K562 (cell line): ENCODE results near the gene BMI1. TPM values are rescaled to one million over a fixed set of nuclear protein-coding genes. Genes with fewer than 3 reads are reported as not detected.

Experiments
- ARID1B ChIP-seq: fragments of 450-650 bp; IDR thresholded peaks from 2 replicates; pipeline ENCODE4 v1.6.1; 2016; ENCODE audit warnings: antibody characterized with exemption, mild to moderate bottlenecking, inconsistent platforms
- ATF1 ChIP-seq, 2 experiments: fragments of 450-650 bp in 1 of 2; IDR thresholded peaks; 2 replicates each; pipeline ENCODE4 v1.6.1; 2016; ENCODE audit warnings: missing compliant biosample characterization in 1 of 2, missing genetic modification characterization in 1 of 2
- ATF3 ChIP-seq, 2 experiments: fragments of 450-650 bp in 1 of 2; sonication (generic) in 1 of 2; formaldehyde crosslinking in 1 of 2; IDR thresholded peaks in 1 of 2; conservative IDR thresholded peaks in 1 of 2; 2 replicates each; pipeline versions ENCODE4 v1.6.1 to v1.8.1; 2016 to 2023; ENCODE audit warnings: mild to moderate bottlenecking in 2 of 2, moderate library complexity in 2 of 2, inconsistent platforms in 1 of 2, missing genetic modification reagents in 1 of 2
- BCOR ChIP-seq: fragments of 450-650 bp; IDR thresholded peaks from 2 replicates; pipeline ENCODE4 v1.6.1; 2016
- CC2D1A ChIP-seq: fragments of 450-650 bp; IDR thresholded peaks from 2 replicates; pipeline ENCODE4 v1.6.1; 2017; ENCODE audit warnings: mild to moderate bottlenecking
- CREB1 ChIP-seq, 2 experiments: sonication (generic) in 1 of 2; formaldehyde crosslinking in 1 of 2; IDR thresholded peaks; 2 replicates each; pipeline versions ENCODE4 v1.6.1 to v1.8.0; 2012 to 2022; ENCODE audit warnings: inconsistent platforms in 1 of 2, mild to moderate bottlenecking in 1 of 2, missing genetic modification reagents in 1 of 2, moderate library complexity in 1 of 2
- DACH1 ChIP-seq: fragments of 450-650 bp; IDR thresholded peaks from 2 replicates; pipeline ENCODE4 v1.6.1; 2018; ENCODE audit not compliant: partially characterized antibody
- DPF2 ChIP-seq: fragments of 450-650 bp; IDR thresholded peaks from 2 replicates; pipeline ENCODE4 v1.6.1; 2016
- FOS ChIP-seq: IDR thresholded peaks from 3 replicates; pipeline ENCODE4 v1.6.1; 2011; ENCODE audit not compliant: insufficient read length; ENCODE audit errors: extremely low read depth
- GABPA ChIP-seq: fragments of 200-800 bp; sonication (Bioruptor generic); conservative IDR thresholded peaks from 2 replicates; pipeline ENCODE4 v1.6.1; 2016; ENCODE audit warnings: low read depth, missing genetic modification characterization, missing compliant biosample characterization
- HDAC2 ChIP-seq: fragments of 450-650 bp; IDR thresholded peaks from 2 replicates; pipeline ENCODE4 v1.6.1; 2016; ENCODE audit warnings: mild to moderate bottlenecking
- HDAC3 ChIP-seq: fragments of 450-650 bp; IDR thresholded peaks from 2 replicates; pipeline ENCODE4 v1.6.1; 2018; ENCODE audit warnings: borderline replicate concordance, mild to moderate bottlenecking, moderate library complexity; ENCODE audit not compliant: partially characterized antibody
- HDGF ChIP-seq: fragments of 450-650 bp; IDR thresholded peaks from 2 replicates; pipeline ENCODE4 v1.6.1; 2016
- IRF9 ChIP-seq: fragments of 450-650 bp; IDR thresholded peaks from 2 replicates; pipeline ENCODE4 v1.6.1; 2016; ENCODE audit warnings: missing biosample characterization, missing genetic modification characterization
- JUN ChIP-seq, 2 experiments: sonication (generic) in 1 of 2; formaldehyde crosslinking in 1 of 2; IDR thresholded peaks; 2 replicates each; pipeline versions ENCODE4 v1.6.1 to v1.8.0; 2012 to 2022; ENCODE audit warnings: borderline replicate concordance in 2 of 2, mild to moderate bottlenecking in 2 of 2, improper control_type of control experiment in 1 of 2, low read depth in 1 of 2, low read length in 1 of 2, missing genetic modification reagents in 1 of 2
- JUND ChIP-seq, 2 experiments: IDR thresholded peaks; 2 replicates in 1 of 2; 3 replicates in 1 of 2; pipeline ENCODE4 v1.6.1; 2011; ENCODE audit warnings: borderline replicate concordance in 2 of 2, low read depth in 2 of 2, low read length in 2 of 2, improper control_type of control experiment in 1 of 2, missing biosample characterization in 1 of 2, missing genetic modification characterization in 1 of 2, missing genetic modification reagents in 1 of 2
- MEIS2 ChIP-seq: fragments of 450-650 bp; IDR thresholded peaks from 2 replicates; pipeline ENCODE4 v1.6.1; 2014; ENCODE audit warnings: mild to moderate bottlenecking; ENCODE audit not compliant: partially characterized antibody
- MNT ChIP-seq, 2 experiments: fragments of 450-650 bp; conservative IDR thresholded peaks; 2 replicates each; pipeline ENCODE4 v1.6.1; 2017; ENCODE audit warnings: mild to moderate bottlenecking in 2 of 2, moderate library complexity in 2 of 2
- NR1H2 ChIP-seq: sonication (generic); formaldehyde crosslinking; IDR thresholded peaks from 2 replicates; pipeline ENCODE4 v1.4.0; 2020; ENCODE audit warnings: mild to moderate bottlenecking, missing genetic modification reagents
- PKNOX1 ChIP-seq: fragments of 450-650 bp; IDR thresholded peaks from 2 replicates; pipeline ENCODE4 v1.6.1; 2016
- SOX6 ChIP-seq: fragments of 450-650 bp; IDR thresholded peaks from 2 replicates; pipeline ENCODE4 v1.6.1; 2014; ENCODE audit warnings: mild to moderate bottlenecking
- ZNF699 ChIP-seq: fragments of 250-450 bp; sonication (Bioruptor Pico); IDR thresholded peaks from 2 replicates; pipeline ENCODE4 v1.8.0; 2021; ENCODE audit warnings: mild to moderate bottlenecking, moderate library complexity; ENCODE audit not compliant: insufficient replicate concordance
- polyA plus RNA-seq, 8 experiments: library from polyadenylated mRNA; depleted of rRNA in 4 of 8; stranded (reverse) in 5 of 8; unstranded in 3 of 8; fragments of >200 nt; fragmentation: Nextera tagmentation in 2 of 8; fragmentation: Illumina TruSeq in 1 of 8; extraction: Ambion mirVana in 2 of 8; extraction: Trizol in 1 of 8; gene quantifications; 2 replicates each; pipeline versions ENCODE4 v1.2.1 to v1.2.3, GENCODE V29; 2011 to 2014; ENCODE audit warnings: inconsistent platforms in 1 of 8, missing spikeins in 1 of 8
- total RNA-seq, 7 experiments: library from RNA; depleted of rRNA in 6 of 7; stranded (reverse); fragments of >200 nt in 6 of 7; fragmentation: Illumina TruSeq in 2 of 7; extraction: Trizol in 2 of 7; gene quantifications; 2 replicates each; pipeline versions ENCODE4 v1.2.1 to v1.2.3, GENCODE V29; 2011 to 2021; ENCODE audit warnings: low replicate concordance in 1 of 7

BMI1 gene
- total and polyA plus RNA-seq, 9 of the 15 experiments (the other 6 are each of a cell fraction or from before 2014, with no cell fraction given) = 21.4 to 103 (median 70.8) TPM

GRCh38 chr10:22369434-22370072 is 48.7 kb downstream of the BMI1 start (continued):
- TF ChIP-seq MNT (conservative IDR thresholded peaks at IDR 0.05) (0 out of 4 replicates have a peak, but pooled peaks of 1 of the 2 experiments have one; percentile 10), IRF9 (tag) (0 out of 2 replicates have a peak, but pooled peaks have one; percentile 26), NR1H2 (CRISPR knock-in tag) (no peak), DACH1 (peak; percentile 77), ARID1B (peak; percentile 60), HDAC3 (peak; percentile 44), ZNF699 (CRISPR knock-in tag) (no peak), BCOR (peak; percentile 95), GABPA (tag) (no peak), FOS (peak; percentile 43), JUND (IDR thresholded peaks at IDR 0.05; ENCODE audit: borderline replicate concordance, low read depth, low read length) (peak; percentile 96), JUND (tag; IDR thresholded peaks at IDR 0.05; ENCODE audit: borderline replicate concordance, low read depth, low read length) (peak; percentile 97), CREB1 (IDR thresholded peaks at IDR 0.05) (0 out of 2 replicates have a peak, but pooled peaks have one; percentile 39), CREB1 (CRISPR knock-in tag; IDR thresholded peaks at IDR 0.05) (peak; percentile 26; the same call in 1 of the 2 replicates), ATF3 (IDR thresholded peaks at IDR 0.05) (peak; percentile 99), ATF3 (CRISPR knock-in tag; conservative IDR thresholded peaks at IDR 0.05) (peak; percentile 45; the same call in 1 of the 2 replicates), HDAC2 (peak; percentile 77; the same call in 1 of the 2 replicates), PKNOX1 (0 out of 2 replicates have a peak, but pooled peaks have one; percentile 11), ATF1 (CRISPR knock-in tag; IDR thresholded peaks at IDR 0.05) (no peak), ATF1 (tag; IDR thresholded peaks at IDR 0.05) (peak; percentile 75), CC2D1A (peak; percentile 67; the same call in 1 of the 2 replicates), SOX6 (peak; percentile 46; the same call in 1 of the 2 replicates), HDGF (0 out of 2 replicates have a peak, but pooled peaks have one; percentile 47), DPF2 (peak; percentile 69), MEIS2 (peak; percentile 37), JUN (IDR thresholded peaks at IDR 0.05; ENCODE audit: borderline replicate concordance, low read depth, low read length) (peak; percentile 95), JUN (CRISPR knock-in tag; IDR thresholded peaks at IDR 0.05; ENCODE audit: borderline replicate concordance) (no peak)
